NCI-H1105 (cell line): ENCODE results near the gene SLC26A11.
"Not testable (repeated sequence)": the region's sequence is repeated elsewhere in the genome, so short reads cannot be mapped to it uniquely, and the experiment has no call there.

Experiments used
- DNase-seq: peaks from one replicate; lab custom pipeline; 2025; lab: John Stamatoyannopoulos, UW

The SLC26A11 gene

DNA sequence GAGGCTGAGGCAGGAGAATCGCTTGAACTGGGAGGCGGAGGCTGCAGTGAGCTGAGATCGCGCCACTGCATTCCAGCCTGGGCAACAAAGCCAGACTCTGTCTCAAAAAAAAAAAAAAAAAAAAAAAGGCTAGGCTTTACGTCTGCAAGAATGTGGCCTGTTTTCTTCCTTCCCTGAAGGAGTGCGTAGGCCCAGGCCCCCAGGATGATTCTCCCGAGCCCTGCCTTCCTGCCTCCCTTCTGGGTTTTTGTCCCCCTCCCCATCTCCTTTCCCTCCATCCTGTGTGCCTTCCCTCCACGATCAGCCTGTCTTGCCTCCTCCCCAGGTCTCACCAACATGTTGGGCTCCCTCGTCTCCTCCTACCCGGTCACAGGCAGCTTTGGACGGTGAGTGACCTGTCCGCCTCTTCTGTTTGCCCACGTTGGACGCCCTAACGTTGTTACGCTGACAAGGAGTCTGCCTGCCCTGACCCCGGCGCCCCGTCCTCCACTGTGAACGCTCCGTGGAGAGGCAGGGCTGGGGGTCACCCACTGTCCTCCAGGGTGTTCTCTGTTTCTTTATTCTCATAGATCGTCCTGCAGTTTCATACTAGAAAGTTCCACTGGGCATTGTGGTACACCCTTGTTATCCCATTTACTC lies 24.8 kb downstream of the SLC26A11 start:
- no peak for DNase-seq

DNA sequence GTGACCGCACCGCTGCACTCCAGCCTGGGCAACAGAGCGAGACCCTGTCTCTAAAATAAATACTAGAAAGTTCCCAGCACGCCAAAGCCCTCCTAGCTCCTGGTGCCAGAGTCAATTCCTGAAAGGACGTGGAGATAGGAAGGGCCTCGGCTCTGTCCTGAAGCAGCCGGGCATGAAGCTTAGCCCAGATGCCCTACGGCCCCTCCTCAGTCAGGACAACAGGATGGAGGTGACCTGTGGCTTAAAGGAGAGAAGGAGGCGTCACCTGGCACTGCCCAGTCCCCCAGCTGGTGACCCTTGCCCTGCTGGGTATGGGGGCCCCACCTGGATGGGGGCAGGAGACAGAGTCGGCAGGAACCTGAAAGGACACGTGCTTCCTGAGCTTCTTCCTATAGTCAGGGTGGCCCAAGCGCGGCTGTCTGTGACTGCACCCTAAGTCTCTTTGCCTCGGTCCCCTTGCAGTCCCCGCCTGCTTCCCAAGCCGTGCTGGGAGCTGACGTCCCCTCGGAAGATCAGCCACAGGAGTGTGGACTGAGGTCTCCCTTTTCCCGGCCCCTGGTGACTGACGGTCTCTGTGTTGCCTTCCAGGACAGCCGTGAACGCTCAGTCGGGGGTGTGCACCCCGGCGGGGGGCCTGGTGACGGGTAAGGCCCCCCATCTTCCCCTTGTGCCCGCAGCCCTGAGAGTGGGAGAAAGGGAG lies 25.5 kb downstream of the SLC26A11 start:
- DNase-seq, result no peak

DNA sequence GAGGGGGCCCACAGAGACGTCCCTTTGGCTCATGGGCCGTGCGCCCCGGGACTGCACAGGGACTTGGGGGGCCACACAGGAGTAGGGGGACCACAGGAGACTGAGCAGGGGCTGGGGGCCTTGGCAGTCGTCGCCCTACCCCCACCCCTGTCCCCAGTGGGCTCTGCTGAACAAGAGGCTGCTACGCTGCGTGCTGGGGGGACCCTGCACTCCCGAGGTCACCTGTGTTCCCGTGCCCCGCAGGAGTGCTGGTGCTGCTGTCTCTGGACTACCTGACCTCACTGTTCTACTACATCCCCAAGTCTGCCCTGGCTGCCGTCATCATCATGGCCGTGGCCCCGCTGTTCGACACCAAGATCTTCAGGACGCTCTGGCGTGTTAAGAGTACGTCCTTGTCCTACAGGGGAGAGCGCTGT lies 26.0 kb downstream of the SLC26A11 start:
- no peak for DNase-seq

DNA sequence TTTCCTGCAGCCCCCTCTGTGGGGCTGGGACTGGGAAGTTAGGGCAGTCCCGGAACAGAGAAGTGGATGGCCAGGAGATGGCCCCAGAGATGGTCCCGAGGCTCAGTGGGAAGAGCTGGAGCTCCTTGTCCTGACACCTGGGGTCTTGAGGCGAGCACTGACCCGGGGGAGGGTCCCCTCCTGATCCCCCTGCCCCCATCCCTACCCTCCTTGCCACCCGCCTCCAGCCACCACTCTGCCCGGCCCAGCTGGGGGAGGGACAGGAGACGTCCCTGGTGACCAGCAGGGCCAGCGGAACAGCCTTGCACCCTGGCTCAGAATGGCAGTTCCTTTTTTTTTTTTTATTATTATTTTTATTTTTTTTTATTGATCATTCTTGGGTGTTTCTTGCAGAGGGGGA lies 26.5 kb downstream of the SLC26A11 start:
- DNase-seq, result no peak

DNA sequence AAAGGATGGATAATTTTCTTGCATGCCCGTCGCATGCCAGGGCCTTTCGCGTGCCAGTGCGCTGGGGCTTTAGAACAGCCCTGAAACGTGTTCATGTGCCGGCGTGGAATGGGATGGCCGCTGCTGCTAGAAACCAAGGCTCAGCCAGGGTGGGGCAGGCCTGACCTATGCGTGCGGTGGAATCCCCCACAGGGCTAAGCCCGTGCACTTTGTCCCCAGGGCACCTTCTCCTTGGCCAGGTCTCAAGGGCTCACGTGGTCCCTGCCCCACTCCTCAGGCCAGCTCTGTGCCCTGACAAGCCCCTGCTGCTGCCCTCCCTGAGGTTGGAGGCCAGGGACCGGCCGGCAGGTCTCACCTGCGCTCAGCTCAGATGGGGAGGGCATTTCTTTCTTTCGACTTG lies 27.3 kb downstream of the SLC26A11 start:
- no peak for DNase-seq

DNA sequence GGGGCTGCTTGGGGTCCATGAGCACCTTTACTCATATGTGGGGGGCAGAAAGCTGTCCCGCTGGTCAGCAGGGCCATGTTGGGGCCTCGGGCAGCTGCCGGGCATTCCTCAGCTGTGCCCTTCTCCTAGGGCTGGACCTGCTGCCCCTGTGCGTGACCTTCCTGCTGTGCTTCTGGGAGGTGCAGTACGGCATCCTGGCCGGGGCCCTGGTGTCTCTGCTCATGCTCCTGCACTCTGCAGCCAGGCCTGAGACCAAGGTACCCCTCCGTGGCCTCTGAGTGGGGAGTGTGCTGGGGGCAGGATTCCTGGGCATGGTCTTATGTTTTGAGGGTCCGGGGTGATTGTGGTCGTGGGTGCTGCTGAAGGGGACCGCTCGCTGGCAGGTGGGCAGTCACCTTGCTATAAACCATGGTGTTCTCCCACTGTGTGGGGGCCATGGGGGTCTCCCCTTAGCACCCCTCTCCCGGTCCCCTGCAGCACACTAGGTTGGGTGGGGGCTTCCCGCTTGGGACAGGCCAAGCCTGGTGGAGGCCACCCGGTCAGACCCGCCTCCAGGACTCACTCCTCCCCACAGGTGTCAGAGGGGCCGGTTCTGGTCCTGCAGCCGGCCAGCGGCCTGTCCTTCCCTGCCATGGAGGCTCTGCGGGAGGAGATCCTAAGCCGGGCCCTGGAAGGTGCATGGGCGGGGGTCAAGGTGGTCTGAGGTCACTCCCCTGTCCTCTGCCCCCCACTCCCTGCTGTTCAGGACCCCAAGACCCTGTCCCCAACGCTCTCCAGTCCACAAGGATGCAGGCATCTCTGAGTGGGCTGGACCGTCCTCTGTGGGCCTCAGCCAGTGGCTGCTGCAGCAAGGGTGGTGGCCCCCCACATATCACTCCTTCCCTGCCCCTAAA lies 28.0 kb downstream of the SLC26A11 start:
- no peak for DNase-seq

DNA sequence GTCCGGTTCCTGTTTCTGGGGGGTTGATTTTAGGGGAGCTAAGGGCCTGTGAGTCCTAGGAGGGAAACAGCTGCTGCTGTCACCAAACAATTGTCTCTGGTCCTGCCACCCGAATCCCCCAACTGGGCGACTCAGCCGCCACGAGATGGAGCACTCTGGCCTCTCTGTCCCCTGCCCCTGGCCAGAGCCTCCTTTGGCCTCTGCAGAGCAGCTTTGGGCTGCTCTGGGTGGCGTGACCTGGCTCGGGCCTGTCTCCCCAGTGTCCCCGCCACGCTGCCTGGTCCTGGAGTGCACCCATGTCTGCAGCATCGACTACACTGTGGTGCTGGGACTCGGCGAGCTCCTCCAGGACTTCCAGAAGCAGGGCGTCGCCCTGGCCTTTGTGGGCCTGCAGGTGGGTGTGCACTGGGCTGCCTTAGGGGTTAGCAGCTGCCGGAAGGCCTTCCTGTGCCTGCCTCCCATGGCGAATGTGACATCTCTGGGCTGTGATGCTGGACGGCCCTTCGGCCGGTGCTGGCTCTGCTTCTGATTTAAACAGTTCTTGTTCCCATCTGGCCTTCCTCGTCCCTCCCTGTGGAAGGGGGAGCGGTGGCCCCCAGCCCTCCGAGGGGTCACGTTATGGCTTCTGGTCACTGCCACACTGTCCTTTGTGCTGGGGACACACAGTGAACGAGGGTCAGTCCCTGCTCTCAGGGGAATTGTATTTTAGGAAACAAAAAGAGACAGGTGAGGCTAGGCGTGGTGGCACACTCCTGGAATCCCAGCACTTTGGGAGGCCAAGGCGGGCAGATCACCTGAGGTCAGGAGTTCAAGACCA lies 28.9 kb downstream of the SLC26A11 start:
- no peak for DNase-seq

DNA sequence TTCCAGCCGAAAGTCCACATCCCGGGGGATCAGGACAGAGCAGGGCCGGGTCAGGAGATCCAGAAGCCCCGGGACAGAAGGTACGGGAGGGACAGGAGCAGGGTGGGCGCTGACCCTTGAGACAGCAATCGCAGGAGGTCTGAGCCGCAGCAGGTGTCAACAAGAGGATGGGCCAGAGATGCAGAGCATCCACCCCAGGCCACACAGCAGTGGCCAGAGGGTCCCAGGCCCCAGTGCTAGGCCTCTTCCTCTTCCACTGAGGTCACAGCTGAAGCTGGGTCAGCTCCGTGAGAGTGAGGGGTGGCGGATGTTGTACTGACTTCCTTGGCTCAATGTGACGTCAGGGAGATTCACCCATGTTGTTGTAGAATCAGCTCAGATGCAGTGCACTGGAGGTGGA lies 31.7 kb downstream of the SLC26A11 start:
- DNase-seq, result no peak

DNA sequence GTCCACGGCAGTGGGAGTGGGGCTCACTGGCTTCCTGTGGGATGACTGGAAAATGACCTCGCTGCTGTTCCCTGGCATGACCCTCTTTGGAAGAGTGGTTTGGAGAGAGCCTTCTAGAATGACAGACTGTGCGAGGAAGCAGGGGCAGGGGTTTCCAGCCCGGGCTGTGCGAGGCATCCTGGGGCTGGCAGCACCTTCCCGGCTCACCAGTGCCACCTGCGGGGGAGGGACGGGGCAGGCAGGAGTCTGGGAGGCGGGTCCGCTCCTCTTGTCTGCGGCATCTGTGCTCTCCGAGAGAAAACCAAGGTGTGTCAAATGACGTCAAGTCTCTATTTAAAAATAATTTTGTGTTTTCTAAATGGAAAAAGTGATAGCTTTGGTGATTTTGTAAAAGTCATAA lies 32.6 kb downstream of the SLC26A11 start:
- no peak for DNase-seq

DNA sequence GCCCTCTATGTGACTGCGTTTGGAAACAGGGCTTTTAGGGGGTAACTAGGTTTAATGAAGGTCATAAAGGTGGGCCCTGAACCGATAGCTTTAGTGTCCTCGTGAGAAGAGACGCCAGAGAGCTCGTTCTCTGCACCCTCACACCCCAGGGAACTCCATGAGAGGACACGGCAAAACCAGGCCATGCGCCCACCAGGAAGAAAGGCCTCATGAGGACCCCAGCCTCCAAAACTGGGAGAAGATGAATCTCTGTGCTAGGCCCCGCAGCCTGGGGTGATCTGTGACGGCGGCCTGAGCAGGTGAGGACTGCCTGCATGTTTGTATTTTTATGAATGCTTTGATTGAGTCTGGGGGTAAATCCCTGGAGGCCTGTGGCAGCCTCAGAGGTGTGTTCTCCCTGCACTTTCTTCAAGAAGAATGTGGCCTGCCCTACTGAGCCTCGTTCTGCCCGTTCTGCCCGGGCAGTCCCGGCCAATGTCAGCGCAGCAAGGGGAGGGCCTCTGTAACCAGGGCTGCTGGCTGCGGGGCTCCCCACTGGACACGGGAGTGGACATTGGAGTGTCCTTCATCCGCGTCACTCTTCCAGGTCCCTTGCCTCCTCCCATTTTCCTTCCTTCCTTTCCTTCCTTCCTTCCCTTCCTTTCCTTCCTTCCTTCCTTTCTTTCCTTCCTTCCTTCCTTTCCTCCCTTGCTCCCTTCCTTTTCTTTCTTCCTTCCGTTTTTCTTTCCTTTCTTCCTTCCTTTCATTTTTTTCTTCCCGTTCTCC lies 33.6 kb downstream of the SLC26A11 start:
- no peak for DNase-seq

DNA sequence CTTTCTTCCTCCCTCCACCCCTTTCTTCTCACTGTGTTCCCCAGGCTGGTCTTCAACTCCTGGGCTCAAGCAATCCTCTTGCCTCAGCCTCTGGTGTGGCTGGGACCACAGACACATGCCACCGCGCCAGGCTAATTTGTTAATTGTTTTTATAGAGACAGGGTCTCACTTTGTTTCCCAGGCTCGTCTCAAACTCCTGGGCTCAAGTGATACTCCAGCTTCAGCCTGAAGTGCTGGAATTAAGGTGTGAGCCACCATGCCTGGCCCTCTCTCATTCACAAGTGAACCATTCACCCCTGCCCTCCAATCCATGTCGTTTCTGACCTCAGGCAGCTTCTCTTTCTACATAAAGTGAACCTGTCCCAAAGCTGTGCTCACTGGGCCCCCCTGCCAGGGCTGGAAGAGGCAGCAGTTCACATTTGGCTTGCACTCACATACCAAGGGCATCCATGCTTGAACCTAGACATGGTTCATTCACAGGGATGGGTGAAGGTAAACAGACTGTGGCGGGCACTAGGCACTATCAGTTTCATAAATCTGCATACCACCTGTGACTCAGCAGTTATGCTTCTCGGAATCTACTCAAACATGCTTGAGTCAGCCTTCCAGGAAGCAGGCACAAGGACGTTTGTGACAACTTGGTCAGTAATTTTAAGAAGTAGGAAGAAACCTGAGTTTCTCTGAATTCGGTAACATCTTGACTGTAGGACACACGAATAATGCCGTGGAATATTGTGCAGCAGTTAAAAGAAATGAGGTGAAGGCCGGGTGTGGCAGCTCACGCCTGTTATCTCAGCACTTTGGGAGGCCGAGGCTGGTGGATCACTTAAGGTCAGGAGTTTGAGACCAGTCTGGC lies 34.4 kb downstream of the SLC26A11 start:
- no peak for DNase-seq

DNA sequence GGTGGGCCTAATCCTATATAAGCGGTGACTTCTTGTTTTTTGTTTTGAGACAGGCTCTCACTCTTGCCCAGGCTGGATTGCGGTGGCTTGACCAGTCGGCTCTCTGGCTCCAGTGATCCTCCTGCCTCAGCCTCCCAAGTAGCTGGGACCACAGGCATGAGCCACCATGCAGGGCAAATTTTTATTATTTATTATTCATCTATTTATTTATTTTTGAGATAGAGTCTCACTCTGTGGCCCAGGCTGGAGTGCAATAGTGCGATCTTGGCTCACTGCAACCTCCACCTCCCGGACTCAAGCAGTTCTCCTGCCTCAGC lies 35.8 kb downstream of the SLC26A11 start:
- no peak for DNase-seq

DNA sequence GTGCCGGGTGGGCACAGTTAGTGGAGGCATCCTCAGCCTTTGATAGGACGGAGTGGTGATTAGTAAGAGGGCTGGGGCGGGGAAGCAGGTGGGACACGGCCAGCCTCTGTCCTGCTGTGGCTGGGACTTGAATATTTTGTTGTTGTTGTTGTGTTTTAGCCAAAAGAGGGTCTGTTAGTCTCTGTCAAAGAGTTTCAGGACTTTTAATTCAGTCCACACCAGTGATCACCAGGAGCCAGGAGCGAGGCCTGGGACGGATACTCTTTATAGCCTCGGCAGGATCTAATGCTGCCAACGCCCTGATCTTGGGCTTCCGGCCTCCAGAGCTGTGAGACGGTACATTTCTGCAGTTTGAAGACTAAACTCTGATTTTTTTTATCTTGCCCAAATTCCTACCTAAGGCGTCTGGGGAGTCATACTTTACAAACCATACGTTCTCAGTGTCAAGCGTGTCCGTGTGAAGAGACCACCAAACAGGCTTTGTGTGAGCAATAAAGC lies 37.5 kb downstream of the SLC26A11 start:
- no peak for DNase-seq

DNA sequence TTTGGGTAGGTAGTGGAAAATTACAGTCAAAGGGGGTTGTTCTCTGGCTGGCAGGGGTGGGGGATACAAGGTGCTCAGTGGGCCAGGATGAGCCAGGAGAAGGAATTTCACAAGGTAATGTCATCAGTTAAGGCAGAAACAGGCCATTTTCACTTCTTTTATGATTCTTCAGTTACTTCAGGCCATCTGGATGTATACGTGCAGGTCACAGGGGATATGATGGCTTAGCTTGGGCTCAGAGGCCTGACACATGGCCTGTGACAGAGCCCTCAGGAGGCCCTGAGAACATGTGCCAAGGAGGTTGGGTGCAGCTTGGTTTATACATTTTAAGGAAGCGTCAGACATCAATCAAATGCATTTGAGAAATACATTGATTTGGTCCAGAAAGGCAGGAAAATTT lies 38.1 kb downstream of the SLC26A11 start:
- not testable (repeated sequence) for DNase-seq

DNA sequence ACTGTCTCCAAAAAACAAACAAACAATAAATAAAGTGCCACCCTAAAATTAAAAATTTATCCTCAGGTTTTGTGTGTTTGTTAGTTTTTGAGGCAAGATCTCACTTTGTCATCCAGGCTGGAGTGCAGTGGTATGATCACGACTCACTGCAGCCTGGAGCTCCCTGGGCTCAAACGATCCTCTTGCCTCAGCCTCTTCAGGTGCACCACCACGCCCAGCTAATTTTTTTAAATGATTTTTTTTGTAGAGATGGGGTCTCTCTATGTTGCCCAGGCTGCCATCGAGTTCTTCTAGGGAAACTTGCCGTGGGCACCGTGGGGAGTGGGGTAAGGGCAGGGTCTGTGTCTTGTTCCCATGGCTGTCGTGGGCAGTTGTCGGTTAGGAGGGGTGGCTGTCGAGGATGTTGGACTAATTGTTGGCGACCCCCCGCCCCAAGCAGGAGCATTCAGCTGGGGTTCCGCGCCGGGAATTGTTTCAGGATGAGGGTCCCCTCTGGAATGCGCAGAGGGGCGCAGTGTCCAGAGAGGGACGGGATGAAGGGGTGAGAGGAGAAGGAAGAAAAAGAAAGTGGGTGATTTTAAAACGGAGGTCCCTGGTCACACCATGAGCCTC lies 39.3 kb downstream of the SLC26A11 start:
- DNase-seq, result no peak

DNA sequence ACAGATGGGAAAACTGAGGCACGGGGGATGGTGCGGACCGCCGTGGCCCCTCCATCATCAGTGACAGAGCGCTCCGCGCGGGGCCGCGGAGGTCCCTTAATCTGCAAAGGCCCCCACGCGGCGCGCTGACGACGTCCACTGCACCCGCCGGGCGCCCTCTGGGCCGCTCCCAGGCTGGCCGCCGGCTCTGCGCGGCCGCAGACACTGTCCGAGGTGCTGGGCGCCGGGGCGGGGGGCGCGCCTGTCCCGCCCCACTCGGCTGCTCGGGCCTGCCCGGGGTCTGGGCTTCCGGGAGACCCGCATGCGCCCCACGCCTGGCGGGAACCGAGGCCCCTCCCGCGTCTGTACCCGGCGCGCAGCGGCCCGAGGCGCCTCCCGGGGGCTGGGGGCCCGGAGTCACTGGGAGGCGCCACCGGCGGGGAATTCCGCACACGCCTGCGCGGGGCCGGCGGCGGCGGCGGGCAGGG lies 39.9 kb downstream of the SLC26A11 start:
- no peak for DNase-seq

DNA sequence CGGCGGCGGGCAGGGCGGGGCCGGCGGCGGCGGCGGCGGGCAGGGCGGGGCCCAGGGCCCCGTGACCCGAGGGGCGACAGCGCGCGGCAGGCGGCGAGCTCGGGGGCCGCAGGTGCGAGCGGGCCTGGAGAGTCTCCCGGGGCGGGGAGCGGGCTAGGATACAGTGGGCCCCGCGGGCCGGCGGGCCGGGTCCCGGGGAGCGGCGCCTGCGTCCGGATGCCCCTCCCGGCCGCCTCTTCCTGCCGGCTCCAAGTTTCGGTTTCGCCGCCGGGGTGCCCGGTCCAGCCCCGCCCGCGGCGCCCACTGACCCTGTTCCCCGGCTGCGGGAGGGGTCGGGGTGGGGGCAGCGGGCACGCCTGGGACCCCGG lies 40.5 kb downstream of the SLC26A11 start, which contains the start of gene RNF213:
TSS of gene RNF213 (plus strand) at position 62 of the 368 bp plus-strand sequence. CDS start 2,830 bp downstream, outside the sequence.
- peak; percentile 12 for DNase-seq

DNA sequence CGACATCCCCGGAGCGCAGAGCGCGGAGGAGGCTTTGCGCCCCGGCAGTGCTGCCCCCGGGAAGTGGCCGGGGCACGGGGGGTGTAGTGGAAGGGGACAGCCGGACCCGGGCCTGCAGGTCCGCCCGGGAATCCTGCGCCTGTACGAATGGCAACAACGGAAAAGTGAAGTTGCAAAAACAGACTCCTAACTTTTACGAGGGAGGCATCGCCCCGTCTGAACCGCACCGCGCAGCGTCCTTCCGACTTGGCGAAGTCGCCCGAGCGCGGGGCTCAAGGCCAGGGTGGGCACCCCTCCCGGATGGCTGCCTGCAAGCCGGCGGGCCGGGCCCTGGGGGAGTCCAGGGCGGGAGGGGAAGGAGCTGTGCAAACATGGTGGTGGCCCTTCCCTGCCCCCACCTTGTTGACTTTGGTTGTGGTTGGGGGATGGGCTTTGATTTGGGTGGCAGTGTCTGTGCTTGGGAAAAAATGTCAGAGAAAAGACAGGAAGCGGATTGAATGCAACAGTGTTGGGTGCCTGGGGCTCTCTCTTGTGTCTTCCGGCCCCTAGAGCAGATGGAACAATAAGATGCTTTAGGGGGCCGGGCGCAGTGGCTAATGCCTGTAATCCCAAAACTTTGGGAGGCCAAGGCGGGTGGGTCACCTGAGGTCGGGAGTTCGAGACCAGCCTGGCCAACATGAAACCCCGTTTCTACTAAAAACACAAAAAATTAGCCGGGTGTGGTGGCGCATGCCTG lies 41.1 kb downstream of the SLC26A11 start:
- peak; percentile 10 for DNase-seq

DNA sequence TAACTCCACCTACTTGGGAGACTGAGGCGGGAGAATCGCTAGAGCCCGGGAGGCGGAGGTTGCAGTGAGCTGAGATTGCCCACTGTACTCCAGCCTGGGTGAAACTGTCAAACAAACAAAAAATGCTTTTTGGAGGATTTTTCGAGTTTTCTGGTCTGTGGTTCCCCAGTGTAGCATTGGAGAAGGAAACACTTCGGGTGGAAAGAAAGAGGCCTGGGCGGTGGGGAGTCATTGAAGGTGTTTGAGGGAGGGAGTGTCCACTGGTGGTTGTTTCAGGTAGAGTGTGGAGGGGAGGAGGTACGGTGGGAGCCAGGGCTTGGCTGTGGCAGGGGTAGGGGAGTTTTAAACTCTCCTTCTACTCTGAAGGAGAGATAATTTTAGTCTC lies 41.7 kb downstream of the SLC26A11 start:
- DNase-seq, result no peak
